ENCODE data around the gene DYRK1A.

DNA sequence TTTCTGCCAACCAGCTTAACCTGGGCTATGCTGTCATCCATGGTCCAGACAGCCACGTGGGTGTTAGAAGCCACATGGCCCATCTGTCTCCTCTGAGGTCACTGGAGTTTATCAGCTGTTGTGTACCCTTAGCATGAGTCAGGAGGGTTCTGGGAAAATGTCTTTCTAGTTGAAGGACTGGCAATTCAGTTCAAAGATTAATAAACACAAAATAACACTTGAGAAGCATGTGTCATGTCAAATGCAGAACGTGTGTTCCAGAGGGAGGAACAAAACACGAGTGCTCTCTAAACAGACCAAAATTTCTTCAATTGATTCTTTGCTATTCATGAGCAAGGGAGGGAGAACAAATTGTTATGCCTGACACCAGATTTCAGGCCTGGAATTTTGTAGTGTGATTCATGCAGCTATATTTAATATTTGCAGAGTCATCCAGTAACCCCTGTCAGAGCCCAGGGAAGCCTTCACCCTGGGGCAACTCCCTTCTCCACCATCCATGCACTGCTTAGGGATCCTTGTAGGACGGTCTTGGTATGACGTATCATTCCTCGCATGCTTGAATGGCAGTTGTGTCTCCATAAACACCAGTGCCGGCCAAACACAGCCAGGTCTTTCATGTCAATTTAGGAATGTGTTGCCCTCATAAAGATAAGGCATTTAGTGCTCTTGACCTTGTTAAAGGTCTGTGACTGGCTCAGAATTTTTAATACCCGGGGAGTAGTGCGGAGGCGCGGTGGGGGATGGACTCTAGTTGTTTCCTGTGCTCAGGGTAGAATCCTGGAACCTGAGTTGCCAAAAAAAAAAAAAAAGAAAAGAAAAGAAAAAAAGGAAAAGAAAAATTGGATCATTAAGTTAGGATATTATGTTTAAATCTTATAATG is 27.7 kb upstream of the DYRK1A start:
- TF ChIP-seq HOXA7 (CRISPR knock-in tag; IDR thresholded peaks at IDR 0.05) = no peak
- TF ChIP-seq, protein P1, sequence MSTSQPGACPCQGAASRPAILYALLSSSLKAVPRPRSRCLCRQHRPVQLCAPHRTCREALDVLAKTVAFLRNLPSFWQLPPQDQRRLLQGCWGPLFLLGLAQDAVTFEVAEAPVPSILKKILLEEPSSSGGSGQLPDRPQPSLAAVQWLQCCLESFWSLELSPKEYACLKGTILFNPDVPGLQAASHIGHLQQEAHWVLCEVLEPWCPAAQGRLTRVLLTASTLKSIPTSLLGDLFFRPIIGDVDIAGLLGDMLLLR (CRISPR knock-in tag; IDR thresholded peaks at IDR 0.05) = no peak
- TF ChIP-seq CBX2 (IDR thresholded peaks at IDR 0.05; ENCODE audit: low read depth, low read length) = no peak
- no peak for TF ChIP-seq CBX2 (CRISPR knock-in tag; IDR thresholded peaks at IDR 0.05; ENCODE audit: low read depth)
- TF ChIP-seq, protein P2, sequence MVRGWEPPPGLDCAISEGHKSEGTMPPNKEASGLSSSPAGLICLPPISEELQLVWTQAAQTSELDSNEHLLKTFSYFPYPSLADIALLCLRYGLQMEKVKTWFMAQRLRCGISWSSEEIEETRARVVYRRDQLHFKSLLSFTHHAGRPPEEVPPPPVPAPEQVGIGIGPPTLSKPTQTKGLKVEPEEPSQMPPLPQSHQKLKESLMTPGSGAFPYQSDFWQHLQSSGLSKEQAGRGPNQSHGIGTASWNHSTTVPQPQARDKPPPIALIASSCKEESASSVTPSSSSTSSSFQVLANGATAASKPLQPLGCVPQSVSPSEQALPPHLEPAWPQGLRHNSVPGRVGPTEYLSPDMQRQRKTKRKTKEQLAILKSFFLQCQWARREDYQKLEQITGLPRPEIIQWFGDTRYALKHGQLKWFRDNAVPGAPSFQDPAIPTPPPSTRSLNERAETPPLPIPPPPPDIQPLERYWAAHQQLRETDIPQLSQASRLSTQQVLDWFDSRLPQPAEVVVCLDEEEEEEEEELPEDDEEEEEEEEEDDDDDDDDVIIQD (CRISPR knock-in tag; IDR thresholded peaks at IDR 0.05; ENCODE audit: low read depth) = peak; percentile 75; the same call in 1 of the 2 replicates
- TF ChIP-seq AHR (CRISPR knock-in tag; IDR thresholded peaks at IDR 0.05) = no peak
- no peak for TF ChIP-seq PTBP1 (IDR thresholded peaks at IDR 0.05; ENCODE audit: low read depth, low read length, poor library complexity, severe bottlenecking)
- TF ChIP-seq ZNF205 (CRISPR knock-in tag; IDR thresholded peaks at IDR 0.05) = no peak
- TF ChIP-seq, protein P3, sequence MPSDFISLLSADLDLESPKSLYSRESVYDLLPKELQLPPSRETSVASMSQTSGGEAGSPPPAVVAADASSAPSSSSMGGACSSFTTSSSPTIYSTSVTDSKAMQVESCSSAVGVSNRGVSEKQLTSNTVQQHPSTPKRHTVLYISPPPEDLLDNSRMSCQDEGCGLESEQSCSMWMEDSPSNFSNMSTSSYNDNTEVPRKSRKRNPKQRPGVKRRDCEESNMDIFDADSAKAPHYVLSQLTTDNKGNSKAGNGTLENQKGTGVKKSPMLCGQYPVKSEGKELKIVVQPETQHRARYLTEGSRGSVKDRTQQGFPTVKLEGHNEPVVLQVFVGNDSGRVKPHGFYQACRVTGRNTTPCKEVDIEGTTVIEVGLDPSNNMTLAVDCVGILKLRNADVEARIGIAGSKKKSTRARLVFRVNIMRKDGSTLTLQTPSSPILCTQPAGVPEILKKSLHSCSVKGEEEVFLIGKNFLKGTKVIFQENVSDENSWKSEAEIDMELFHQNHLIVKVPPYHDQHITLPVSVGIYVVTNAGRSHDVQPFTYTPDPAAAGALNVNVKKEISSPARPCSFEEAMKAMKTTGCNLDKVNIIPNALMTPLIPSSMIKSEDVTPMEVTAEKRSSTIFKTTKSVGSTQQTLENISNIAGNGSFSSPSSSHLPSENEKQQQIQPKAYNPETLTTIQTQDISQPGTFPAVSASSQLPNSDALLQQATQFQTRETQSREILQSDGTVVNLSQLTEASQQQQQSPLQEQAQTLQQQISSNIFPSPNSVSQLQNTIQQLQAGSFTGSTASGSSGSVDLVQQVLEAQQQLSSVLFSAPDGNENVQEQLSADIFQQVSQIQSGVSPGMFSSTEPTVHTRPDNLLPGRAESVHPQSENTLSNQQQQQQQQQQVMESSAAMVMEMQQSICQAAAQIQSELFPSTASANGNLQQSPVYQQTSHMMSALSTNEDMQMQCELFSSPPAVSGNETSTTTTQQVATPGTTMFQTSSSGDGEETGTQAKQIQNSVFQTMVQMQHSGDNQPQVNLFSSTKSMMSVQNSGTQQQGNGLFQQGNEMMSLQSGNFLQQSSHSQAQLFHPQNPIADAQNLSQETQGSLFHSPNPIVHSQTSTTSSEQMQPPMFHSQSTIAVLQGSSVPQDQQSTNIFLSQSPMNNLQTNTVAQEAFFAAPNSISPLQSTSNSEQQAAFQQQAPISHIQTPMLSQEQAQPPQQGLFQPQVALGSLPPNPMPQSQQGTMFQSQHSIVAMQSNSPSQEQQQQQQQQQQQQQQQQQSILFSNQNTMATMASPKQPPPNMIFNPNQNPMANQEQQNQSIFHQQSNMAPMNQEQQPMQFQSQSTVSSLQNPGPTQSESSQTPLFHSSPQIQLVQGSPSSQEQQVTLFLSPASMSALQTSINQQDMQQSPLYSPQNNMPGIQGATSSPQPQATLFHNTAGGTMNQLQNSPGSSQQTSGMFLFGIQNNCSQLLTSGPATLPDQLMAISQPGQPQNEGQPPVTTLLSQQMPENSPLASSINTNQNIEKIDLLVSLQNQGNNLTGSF (CRISPR knock-in tag; IDR thresholded peaks at IDR 0.05) = no peak
- TF ChIP-seq KDM5A (IDR thresholded peaks at IDR 0.05; ENCODE audit: borderline replicate concordance, low read length) = no peak
- no peak for TF ChIP-seq GABPA (IDR thresholded peaks at IDR 0.05; ENCODE audit: low read depth, low read length)
- TF ChIP-seq GABPA (CRISPR knock-in tag; IDR thresholded peaks at IDR 0.05; ENCODE audit: low read depth) = peak; percentile 30; the same call in 1 of the 2 replicates
- TF ChIP-seq, protein P4, sequence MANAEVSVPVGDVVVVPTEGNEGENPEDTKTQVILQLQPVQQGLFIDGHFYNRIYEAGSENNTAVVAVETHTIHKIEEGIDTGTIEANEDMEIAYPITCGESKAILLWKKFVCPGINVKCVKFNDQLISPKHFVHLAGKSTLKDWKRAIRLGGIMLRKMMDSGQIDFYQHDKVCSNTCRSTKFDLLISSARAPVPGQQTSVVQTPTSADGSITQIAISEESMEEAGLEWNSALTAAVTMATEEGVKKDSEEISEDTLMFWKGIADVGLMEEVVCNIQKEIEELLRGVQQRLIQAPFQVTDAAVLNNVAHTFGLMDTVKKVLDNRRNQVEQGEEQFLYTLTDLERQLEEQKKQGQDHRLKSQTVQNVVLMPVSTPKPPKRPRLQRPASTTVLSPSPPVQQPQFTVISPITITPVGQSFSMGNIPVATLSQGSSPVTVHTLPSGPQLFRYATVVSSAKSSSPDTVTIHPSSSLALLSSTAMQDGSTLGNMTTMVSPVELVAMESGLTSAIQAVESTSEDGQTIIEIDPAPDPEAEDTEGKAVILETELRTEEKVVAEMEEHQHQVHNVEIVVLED (CRISPR knock-in tag; IDR thresholded peaks at IDR 0.05; ENCODE audit: borderline replicate concordance) = no peak
- TF ChIP-seq, protein P5, sequence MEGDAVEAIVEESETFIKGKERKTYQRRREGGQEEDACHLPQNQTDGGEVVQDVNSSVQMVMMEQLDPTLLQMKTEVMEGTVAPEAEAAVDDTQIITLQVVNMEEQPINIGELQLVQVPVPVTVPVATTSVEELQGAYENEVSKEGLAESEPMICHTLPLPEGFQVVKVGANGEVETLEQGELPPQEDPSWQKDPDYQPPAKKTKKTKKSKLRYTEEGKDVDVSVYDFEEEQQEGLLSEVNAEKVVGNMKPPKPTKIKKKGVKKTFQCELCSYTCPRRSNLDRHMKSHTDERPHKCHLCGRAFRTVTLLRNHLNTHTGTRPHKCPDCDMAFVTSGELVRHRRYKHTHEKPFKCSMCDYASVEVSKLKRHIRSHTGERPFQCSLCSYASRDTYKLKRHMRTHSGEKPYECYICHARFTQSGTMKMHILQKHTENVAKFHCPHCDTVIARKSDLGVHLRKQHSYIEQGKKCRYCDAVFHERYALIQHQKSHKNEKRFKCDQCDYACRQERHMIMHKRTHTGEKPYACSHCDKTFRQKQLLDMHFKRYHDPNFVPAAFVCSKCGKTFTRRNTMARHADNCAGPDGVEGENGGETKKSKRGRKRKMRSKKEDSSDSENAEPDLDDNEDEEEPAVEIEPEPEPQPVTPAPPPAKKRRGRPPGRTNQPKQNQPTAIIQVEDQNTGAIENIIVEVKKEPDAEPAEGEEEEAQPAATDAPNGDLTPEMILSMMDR (CRISPR knock-in tag; IDR thresholded peaks at IDR 0.05) = no peak
- TF ChIP-seq ZFP36 (IDR thresholded peaks at IDR 0.05; ENCODE audit: borderline replicate concordance, low read depth, low read length, partially characterized antibody) = no peak
